DMS 273 treated with DMSO at 0.1 percent for 48 hours (cell line): ENCODE data around the gene SAMD13.

Experiments
- DNase-seq: peaks from one replicate; lab custom pipeline; 2025; lab: John Stamatoyannopoulos, UW

Gene SAMD13

DNA sequence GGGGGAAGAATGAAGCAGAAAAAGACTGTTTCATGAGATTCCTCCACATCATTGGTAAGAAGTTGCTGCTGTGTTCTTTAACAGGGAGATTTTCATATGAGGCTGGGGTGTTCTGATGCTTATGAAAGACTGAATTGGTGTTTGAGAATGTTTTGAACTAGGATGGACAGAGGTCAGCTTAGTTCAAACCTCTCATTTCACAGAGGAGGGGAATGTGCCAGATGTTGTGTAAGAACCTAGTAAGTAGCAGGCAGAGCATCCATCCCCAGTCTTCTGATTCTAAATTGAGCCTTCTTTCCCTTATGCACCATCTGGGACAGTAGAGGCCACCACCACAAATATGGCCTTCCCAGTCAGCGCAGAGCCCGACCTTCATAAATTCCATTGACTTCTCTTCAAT, 43.7 kb downstream of the SAMD13 start:
- no peak for DNase-seq

- DNase-seq = no peak
These were observed 45.9 kb downstream of the SAMD13 start for GRCh38 chr1:84347271-84347931.

GRCh38 chr1:84347932-84348555, 46.5 kb downstream of the SAMD13 start:
- DNase-seq = no peak

DNA sequence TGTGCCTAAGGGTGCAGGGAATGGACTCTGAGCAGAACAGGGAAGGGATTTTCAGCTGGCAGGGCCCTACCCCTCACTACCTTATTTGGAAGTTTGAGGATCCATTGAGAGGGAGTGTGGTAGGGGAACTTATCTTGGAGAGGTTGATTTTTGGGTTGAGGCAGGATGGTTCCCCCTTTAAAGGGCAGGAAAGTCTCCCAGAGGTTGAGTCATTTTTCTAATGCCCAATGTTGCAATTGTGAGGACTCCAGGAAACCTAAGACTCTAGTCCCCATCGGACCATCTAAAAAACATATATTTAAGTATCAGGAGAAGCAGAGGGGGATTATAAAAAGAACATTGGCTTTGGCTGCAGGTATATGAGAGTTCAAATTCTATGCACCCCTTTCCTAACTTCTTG, 47.3 kb downstream of the SAMD13 start:
- DNase-seq = no peak

- DNase-seq = no peak
These were observed 48.6 kb downstream of the SAMD13 start for GRCh38 chr1:84350104-84350503.

GRCh38 chr1:84350550-84350949, 49.0 kb downstream of the SAMD13 start:
- no peak for DNase-seq

- DNase-seq = no peak
These were observed 51.0 kb downstream of the SAMD13 start for GRCh38 chr1:84352298-84353106.

- DNase-seq = no peak
These were observed 52.2 kb downstream of the SAMD13 start for GRCh38 chr1:84353695-84354094.

DNA sequence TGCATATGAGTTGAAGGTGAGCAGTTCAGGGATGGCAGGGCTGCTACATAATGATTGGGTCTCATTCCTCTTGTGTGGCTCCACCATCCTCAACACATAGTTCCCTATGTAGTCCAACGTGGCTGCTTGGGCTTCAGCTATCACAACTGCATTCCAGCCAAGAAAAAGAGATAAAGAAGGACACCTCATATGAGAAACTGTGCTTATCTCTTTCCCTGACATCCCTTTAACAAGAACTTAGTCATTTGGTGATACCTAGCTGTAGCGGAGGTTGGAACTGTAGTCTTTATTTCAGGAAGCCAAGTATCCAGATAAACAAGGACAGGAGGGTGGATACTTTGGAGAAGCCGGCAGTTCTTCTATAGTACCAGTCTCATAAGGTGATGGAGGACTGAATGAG, 54.0 kb downstream of the SAMD13 start:
- no peak for DNase-seq

DNA sequence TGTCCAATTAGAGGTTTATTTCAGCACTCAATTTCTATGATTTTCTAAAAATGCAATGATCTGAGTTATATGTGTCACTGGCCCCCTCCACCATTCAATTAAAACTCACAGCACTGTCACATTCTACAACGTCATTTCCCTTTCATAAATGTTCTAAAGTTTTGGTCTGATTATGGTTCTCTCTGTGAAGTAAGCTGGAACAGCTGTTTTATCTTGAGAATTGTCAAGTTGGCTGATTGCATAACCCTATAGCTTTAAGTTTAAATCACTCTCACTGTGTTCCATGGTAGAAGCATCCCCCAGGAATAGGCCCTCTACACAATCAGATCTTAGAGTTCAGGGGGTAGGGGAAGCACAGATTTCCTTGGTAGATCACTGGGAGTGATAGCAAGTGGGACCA, 55.4 kb downstream of the SAMD13 start:
- no peak for DNase-seq

- no peak for DNase-seq
These were observed 57.2 kb downstream of the SAMD13 start for GRCh38 chr1:84358695-84359094.

GRCh38 chr1:84360316-84360715, 58.8 kb downstream of the SAMD13 start:
- DNase-seq = no peak

DNA sequence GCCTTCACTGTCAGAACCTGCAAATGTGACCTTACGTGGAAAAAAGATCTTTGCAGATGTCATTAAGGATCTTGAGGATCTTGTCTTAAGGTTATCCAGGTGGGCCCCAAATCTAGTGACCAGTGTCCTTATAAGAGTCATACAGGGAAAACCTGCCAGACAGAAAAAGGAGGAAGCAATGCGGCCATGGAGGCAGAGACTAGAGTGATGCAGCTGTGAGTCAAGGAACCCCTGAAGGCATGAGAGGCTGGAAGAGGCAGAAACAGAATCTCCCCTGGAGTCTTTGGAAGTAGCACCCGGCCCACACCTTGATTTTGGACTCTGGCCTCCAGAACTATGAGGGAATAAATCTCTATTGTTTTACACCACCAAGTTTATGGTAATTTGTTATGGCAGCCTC, 60.3 kb downstream of the SAMD13 start:
- no peak for DNase-seq

- no peak for DNase-seq
These were observed 61.5 kb downstream of the SAMD13 start for GRCh38 chr1:84363019-84363418.

DNA sequence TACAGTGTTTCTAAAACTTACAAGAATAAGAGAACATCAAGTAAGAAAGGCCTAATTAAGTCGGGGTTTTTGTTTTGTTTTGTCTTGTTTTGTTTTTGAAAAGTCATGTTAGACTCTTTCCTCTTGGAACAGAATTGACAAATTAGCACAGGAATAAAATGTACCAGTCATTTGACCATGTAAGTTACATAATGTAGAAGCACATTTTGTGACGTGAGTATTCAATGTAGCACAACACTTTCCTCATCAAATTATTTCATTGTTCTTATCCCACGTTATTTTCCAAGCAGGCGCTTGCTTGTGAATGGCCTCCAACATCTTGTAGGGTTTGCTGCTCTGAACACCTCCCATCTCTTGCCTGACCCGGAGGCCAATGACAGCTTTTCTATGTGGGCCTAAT, 62.1 kb downstream of the SAMD13 start:
- no peak for DNase-seq

- DNase-seq = no peak
These were observed 64.0 kb downstream of the SAMD13 start for GRCh38 chr1:84365225-84366221.

- no peak for DNase-seq
These were observed 65.3 kb downstream of the SAMD13 start for GRCh38 chr1:84366786-84367185.

DNA sequence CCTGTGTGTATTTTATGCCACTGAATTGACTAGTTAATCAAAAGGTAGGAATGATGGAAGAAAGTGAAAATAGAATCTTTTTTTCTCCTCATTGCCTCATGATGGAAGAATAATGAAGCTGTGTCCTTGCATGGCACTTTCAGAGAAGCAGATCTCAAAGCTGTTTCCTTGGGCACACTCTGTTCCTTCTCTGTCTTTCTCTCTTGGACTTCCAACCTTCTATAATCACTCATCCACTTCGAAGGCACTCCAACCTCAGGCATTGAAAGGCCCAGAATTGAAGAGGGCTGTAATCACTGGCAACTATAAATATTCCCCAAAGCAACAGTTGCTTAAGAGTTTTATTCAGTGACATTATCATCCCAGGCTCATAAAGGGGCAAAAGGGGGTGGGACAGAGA, 65.7 kb downstream of the SAMD13 start:
- DNase-seq = no peak

- no peak for DNase-seq
These were observed 66.9 kb downstream of the SAMD13 start for GRCh38 chr1:84368441-84368840.

- no peak for DNase-seq
These were observed 68.8 kb downstream of the SAMD13 start for GRCh38 chr1:84370266-84370665.

GRCh38 chr1:84370831-84371394, 69.4 kb downstream of the SAMD13 start:
- no peak for DNase-seq
